Measurements from ENCODE around the gene CROT.

The CROT gene

GRCh38 chr7:87342231-87342630 is 3.2 kb upstream of the CROT start:
- DNase-seq: no peak

- no peak for DNase-seq
Observed at GRCh38 chr7:87344446-87344845, 1.0 kb upstream of the CROT start.

- no peak for DNase-seq
Observed at GRCh38 chr7:87345962-87346371, 503 bp downstream of the CROT start.

- no peak for DNase-seq
Observed at GRCh38 chr7:87347207-87347606, 1.7 kb downstream of the CROT start.

- DNase-seq: no peak
Observed at GRCh38 chr7:87347664-87348063, 2.2 kb downstream of the CROT start.

GRCh38 chr7:87354749-87355148 is 9.3 kb downstream of the CROT start:
- DNase-seq: no peak

- DNase-seq: no peak
Observed at GRCh38 chr7:87356448-87356847, 11.0 kb downstream of the CROT start.

GRCh38 chr7:87359366-87359765 is 13.9 kb downstream of the CROT start:
- no peak for DNase-seq

GRCh38 chr7:87361320-87361719 is 15.9 kb downstream of the CROT start:
- no peak for DNase-seq

- no peak for DNase-seq
Observed at GRCh38 chr7:87363342-87363741, 17.9 kb downstream of the CROT start.

GRCh38 chr7:87364246-87364645 is 18.8 kb downstream of the CROT start:
- DNase-seq: no peak

- DNase-seq: no peak
Observed at GRCh38 chr7:87369216-87369615, 23.8 kb downstream of the CROT start.

GRCh38 chr7:87370660-87371180 is 25.3 kb downstream of the CROT start:
- DNase-seq: no peak

GRCh38 chr7:87375662-87376435 is 30.4 kb downstream of the CROT start:
- no peak for DNase-seq

- DNase-seq: no peak
Observed at GRCh38 chr7:87380905-87381304, 35.4 kb downstream of the CROT start.

GRCh38 chr7:87391020-87391701 is 45.7 kb downstream of the CROT start:
- no peak for DNase-seq

GRCh38 chr7:87395442-87396020 is 50.1 kb downstream of the CROT start:
- DNase-seq: no peak

- DNase-seq: no peak
Observed at GRCh38 chr7:87398446-87398845, 53.0 kb downstream of the CROT start.

GRCh38 chr7:87404674-87405073 is 59.2 kb downstream of the CROT start:
- DNase-seq: no peak

- no peak for DNase-seq
Observed at GRCh38 chr7:87411186-87411585, 65.7 kb downstream of the CROT start.

GRCh38 chr7:87413029-87413428 is 67.6 kb downstream of the CROT start:
- DNase-seq: no peak

- DNase-seq: no peak
Observed at GRCh38 chr7:87413951-87414793, 68.7 kb downstream of the CROT start.

GRCh38 chr7:87414794-87415188 is 69.3 kb downstream of the CROT start:
- no peak for DNase-seq

Measured in cerebellar nuclear complex (tissue), 1 donor.